BLaER1 treated with 17β-estradiol and CSF1 and Interleukin-3, amounts not matched to agents 10 nM and 100 nM (cell line): Measurements from ENCODE around the gene EDA.

Source experiments
- H3K27ac ChIP-seq, 11 experiments: shearing (Covaris generic); formaldehyde crosslinking; 2 replicates each; pipeline ENCODE4 v1.8.1; 2022
- H3K27me3 ChIP-seq, 11 experiments: shearing (Covaris generic); formaldehyde crosslinking; 2 replicates each; pipeline ENCODE4 v1.8.1; 2022
- H3K36me3 ChIP-seq, 11 experiments: shearing (Covaris generic); formaldehyde crosslinking; 2 replicates each; pipeline ENCODE4 v1.8.1; 2022
- H3K4me1 ChIP-seq, 10 experiments: shearing (Covaris generic); formaldehyde crosslinking; 2 replicates each; pipeline ENCODE4 v1.8.1; 2022
- H3K4me2 ChIP-seq, 11 experiments: shearing (Covaris generic); formaldehyde crosslinking; 2 replicates each; pipeline ENCODE4 v1.8.1; 2022
- H3K4me3 ChIP-seq, 10 experiments: shearing (Covaris generic); formaldehyde crosslinking; 2 replicates each; pipeline ENCODE4 v1.8.1; 2022
- H3K9ac ChIP-seq, 11 experiments: shearing (Covaris generic); formaldehyde crosslinking; 2 replicates each; pipeline ENCODE4 v1.8.1; 2022
- H3K9me3 ChIP-seq, 11 experiments: shearing (Covaris generic); formaldehyde crosslinking; replicated peaks in 1 of 11; 2 replicates each; pipeline ENCODE4 v1.8.1; 2022
- H4K20me1 ChIP-seq, 11 experiments: shearing (Covaris generic); formaldehyde crosslinking; 2 replicates each; pipeline ENCODE4 v1.8.1; 2022
- Cebpa-rat ChIP-seq, 11 experiments: shearing (Covaris generic); IDR thresholded peaks; 2 replicates each; pipeline ENCODE4 v1.8.1; 2022

Gene EDA

DNA sequence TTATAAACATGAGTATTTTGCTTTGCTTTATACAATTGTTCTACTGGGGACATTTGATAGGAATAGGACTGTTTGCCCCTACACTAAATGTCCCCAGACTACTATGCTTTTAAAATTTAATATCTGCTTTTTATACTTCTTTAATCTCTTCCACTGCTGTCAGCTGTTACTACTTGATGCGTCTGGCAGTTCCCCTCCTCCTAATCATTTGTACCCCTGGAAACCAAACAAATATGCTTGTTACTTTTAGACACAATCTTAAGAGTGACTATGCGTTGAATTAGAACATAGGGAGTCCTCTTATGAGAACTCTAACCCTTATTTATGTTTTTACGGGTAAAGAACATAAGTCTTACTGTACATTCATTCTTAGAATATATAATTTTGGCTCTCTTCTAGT is 145.7 kb downstream of the EDA start:
- Histone ChIP-seq H3K4me2 (no peak overlapping the region), H3K4me1 (no peaks in the 10 kb centered on the region), H3K36me3 (no peaks in the 10 kb centered on the region), H3K27me3 (peaks cover 67 to 100% (median 97%) of the 10 kb centered on the region in 11 experiments), H4K20me1 (no peaks in the 10 kb centered on the region), H3K4me3 (no peak overlapping the region), H3K9ac (no peak overlapping the region), H3K27ac (no peak overlapping the region), H3K9me3 (peaks cover 0 to 8% (median 5%) of the 10 kb centered on the region in 11 experiments; a peak in 6 of 22 replicates)
- no peak for TF ChIP-seq Cebpa-rat (IDR thresholded peaks at IDR 0.05)

DNA sequence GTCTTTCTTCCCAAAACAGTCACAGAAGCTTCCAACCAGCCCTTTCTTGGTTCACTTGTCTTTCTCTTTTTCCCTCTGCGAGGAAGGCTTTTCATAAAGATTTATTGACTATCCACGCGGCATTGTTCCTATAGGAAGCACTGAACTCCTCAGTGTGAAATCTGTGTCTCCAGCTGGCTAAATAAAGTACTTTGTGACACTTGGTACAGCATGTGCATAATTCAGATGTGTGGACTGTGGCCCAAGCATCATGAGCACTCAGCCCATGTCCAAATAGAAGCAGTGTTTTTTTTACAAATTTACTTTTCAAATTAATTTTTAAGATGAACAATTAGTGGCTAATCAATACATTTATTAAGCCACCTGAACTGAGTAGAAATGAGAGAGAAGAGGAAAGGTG is 146.4 kb downstream of the EDA start:
- TF ChIP-seq Cebpa-rat (IDR thresholded peaks at IDR 0.05) = no peak
- H3K4me1 ChIP-seq = no peaks in the 10 kb centered on the region

DNA sequence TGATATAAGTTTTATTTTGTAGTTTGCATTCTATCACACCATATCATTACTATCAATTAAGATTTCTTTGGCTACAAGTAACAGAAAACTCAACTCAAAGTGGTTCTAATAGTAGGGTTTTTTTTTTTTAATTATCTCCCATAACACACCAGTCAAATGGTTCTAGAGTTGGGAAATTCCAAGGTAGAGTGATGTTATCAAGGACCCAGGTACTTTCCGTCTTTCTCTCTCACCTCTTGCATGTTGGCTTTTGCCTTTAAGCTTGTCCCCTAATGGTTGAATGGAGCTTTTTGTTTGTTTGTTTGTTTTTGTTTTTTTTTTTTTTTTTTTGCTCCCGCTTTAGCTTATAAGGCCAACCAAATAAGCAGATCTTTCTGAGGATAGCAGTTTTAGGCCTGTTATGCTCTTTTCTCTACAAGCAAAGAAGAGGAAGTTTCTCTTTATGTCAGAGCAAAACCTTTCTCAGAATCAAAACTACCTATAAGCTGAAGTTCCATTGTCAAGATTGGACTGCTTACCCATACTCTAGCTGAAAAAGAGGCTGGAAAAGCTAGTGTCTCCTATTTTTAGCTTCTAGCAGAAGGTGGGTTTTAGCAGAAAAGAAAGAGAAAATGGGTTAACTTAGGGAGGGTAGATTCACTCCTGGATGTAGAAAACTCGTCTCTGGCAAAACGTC is 177.5 kb downstream of the EDA start:
- H3K4me1 ChIP-seq = no peaks in the 10 kb centered on the region
- peaks cover 5 to 29% (median 13%) of the 10 kb centered on the region in 11 experiments; a peak in 13 of 22 replicates for H3K9me3 ChIP-seq

More for the DNA sequence above, 146.4 kb downstream of the EDA start:
- H3K9me3 ChIP-seq = peaks cover 0 to 12% (median 7%) of the 10 kb centered on the region in 11 experiments; a peak in 6 of 22 replicates
- H3K27me3 ChIP-seq = peaks cover 63 to 100% (median 92%) of the 10 kb centered on the region in 11 experiments
- H3K9ac ChIP-seq = no peak overlapping the region
- no peaks in the 10 kb centered on the region for H4K20me1 ChIP-seq
- no peak overlapping the region for H3K4me2 ChIP-seq
- no peaks in the 10 kb centered on the region for H3K36me3 ChIP-seq
- H3K27ac ChIP-seq = no peak overlapping the region
- H3K4me3 ChIP-seq = no peak overlapping the region

DNA sequence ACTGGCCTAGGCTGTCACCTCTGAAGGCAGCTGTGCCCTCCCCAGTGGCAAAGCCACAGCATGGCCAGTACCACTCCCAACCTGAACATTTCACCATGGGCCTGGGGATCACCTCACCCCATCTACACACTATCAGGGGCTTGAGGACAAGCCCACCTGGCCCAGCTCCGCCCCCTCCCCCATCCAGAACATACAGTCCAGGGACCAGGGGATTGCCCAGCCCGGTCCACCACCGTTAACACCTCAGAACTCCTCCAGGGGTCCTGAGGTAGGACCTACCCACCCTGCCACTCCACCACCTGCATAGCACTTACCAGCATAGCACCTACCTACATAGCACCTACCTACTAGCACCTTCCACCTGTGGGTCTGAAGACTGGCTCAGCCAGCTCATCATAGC is 179.8 kb downstream of the EDA start:
- no peak for TF ChIP-seq Cebpa-rat (IDR thresholded peaks at IDR 0.05)

More for the DNA sequence above, 177.5 kb downstream of the EDA start:
- H3K9ac ChIP-seq = no peak overlapping the region
- H3K27ac ChIP-seq = no peak overlapping the region
- no peak overlapping the region for H3K4me2 ChIP-seq
- H3K27me3 ChIP-seq = peaks cover 69 to 94% (median 90%) of the 10 kb centered on the region in 11 experiments
- H4K20me1 ChIP-seq = no peaks in the 10 kb centered on the region
- H3K36me3 ChIP-seq = no peaks in the 10 kb centered on the region
- no peak for TF ChIP-seq Cebpa-rat (IDR thresholded peaks at IDR 0.05)
- H3K4me3 ChIP-seq = no peak overlapping the region

DNA sequence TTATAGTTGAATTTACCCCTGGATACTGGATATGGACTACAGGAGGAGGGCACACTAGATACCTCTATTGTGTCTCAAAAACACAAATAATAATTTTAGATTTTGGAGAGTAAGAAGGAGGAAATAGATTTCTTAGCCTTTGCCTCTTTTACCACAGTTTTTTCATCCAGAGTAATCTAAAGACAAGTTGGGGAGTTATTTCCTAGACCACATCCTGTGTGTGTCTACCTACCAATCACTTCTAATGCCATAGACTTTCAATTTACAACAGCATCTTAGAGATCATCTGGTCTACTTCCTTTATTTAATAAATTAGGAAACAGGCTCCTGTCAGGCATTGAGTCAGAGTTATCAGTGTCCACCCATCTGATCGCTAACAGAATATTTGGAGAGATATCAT is 191.5 kb downstream of the EDA start:
- Histone ChIP-seq H3K9ac (no peak overlapping the region), H3K36me3 (no peaks in the 10 kb centered on the region), H3K27me3 (peaks cover 43 to 97% (median 82%) of the 10 kb centered on the region in 11 experiments), H4K20me1 (no peaks in the 10 kb centered on the region), H3K4me3 (no peak overlapping the region), H3K4me1 (peaks cover 0 to 7% (median 0%) of the 10 kb centered on the region in 10 experiments; a peak in 2 of 20 replicates), H3K27ac (no peak overlapping the region), H3K9me3 (peaks cover 0 to 32% (median 0%) of the 10 kb centered on the region in 11 experiments; a peak in 8 of 22 replicates), H3K4me2 (peak overlapping the region in 3 of 11 experiments; percentile 9 to 33 (median 11); a peak in 1 of 22 replicates)
- no peak for TF ChIP-seq Cebpa-rat (IDR thresholded peaks at IDR 0.05)

More for the DNA sequence above, 179.8 kb downstream of the EDA start:
- Histone ChIP-seq H3K9me3 (peaks cover 5 to 39% (median 13%) of the 10 kb centered on the region in 11 experiments; a peak in 13 of 22 replicates), H3K27me3 (peaks cover 68 to 100% (median 96%) of the 10 kb centered on the region in 11 experiments), H3K4me2 (no peak overlapping the region), H3K4me3 (no peak overlapping the region), H3K9ac (no peak overlapping the region), H4K20me1 (no peaks in the 10 kb centered on the region), H3K27ac (no peak overlapping the region), H3K36me3 (no peaks in the 10 kb centered on the region), H3K4me1 (no peaks in the 10 kb centered on the region)

DNA sequence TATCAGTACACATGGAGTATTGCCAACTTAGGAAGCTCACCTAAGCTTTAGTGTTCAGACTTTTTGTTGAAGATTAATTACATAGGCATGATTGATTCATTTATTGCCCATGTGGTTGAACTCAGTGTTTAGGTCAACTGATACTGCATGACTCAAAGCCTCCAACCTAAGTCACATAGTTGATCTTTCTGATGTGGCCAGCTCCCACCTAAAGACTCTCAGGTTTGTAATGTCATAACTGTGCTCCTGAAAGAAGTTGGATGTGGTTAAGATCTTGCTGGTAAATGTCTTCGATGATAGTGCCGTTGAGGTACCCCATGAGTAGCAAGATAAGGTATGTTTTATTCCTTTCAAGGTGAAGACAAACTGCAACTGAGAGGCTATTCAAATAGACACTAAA is 192.5 kb downstream of the EDA start:
- H3K27ac ChIP-seq = no peak overlapping the region
- peaks cover 0 to 32% (median 0%) of the 10 kb centered on the region in 11 experiments; a peak in 8 of 22 replicates for H3K9me3 ChIP-seq
- H3K4me3 ChIP-seq = no peak overlapping the region
- H3K9ac ChIP-seq = no peak overlapping the region
- no peaks in the 10 kb centered on the region for H3K36me3 ChIP-seq
- H4K20me1 ChIP-seq = no peaks in the 10 kb centered on the region
- no peak overlapping the region for H3K4me2 ChIP-seq
- H3K27me3 ChIP-seq = peaks cover 43 to 97% (median 82%) of the 10 kb centered on the region in 11 experiments
- TF ChIP-seq Cebpa-rat (IDR thresholded peaks at IDR 0.05) = no peak
- H3K4me1 ChIP-seq = peaks cover 0 to 7% (median 0%) of the 10 kb centered on the region in 10 experiments; a peak in 2 of 20 replicates

DNA sequence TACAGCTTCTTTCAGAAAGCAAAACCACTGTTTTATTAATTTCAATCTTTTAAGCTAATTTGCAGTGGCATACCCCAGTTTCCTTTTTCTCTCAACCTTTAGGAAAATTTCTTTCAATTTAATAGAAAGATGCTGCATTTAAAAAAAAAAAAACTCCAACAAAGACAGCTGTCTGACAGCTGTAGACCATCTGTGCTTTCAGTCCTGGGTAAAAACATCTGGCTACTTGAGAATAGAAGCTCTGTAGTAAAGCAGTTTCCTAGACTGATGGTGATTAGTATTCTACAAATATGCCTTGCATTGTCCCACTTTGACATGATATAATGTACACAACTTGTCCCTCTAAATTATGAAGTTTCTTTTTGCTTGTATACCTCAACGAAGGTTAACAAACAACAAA is 197.8 kb downstream of the EDA start:
- Histone ChIP-seq H3K4me3 (no peak overlapping the region), H3K4me2 (no peak overlapping the region), H3K9me3 (peaks cover 0 to 34% (median 9%) of the 10 kb centered on the region in 11 experiments; a peak in 10 of 22 replicates), H3K36me3 (no peaks in the 10 kb centered on the region), H3K4me1 (no peaks in the 10 kb centered on the region), H3K9ac (no peak overlapping the region), H4K20me1 (no peaks in the 10 kb centered on the region), H3K27me3 (peaks cover 57 to 99% (median 89%) of the 10 kb centered on the region in 11 experiments), H3K27ac (no peak overlapping the region)
- no peak for TF ChIP-seq Cebpa-rat (IDR thresholded peaks at IDR 0.05)

DNA sequence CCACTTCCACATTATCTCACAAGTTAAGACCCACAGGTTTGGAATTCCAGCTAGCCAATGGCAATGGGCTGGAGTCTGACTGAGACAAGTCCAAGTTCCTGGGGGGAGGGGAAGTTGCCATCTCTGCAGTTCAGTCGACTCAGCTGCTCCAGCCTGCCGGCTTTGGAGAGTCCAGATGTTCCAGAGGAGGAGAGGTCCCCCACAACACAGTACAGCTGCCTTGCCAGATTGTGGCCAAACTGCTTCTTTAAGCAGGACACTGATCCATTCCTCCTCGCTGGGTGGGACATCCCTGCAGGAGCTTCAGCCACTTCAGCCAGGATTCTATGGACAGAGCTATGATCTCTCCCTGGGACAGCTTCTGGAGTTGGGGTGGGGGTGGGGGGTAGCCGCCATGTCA is 199.2 kb downstream of the EDA start:
- Histone ChIP-seq H3K36me3 (no peaks in the 10 kb centered on the region), H3K27ac (no peak overlapping the region), H3K4me2 (no peak overlapping the region), H3K4me3 (no peak overlapping the region), H3K9me3 (peaks cover 0 to 20% (median 3%) of the 10 kb centered on the region in 11 experiments; a peak in 5 of 22 replicates), H4K20me1 (no peaks in the 10 kb centered on the region), H3K4me1 (no peaks in the 10 kb centered on the region), H3K27me3 (peaks cover 63 to 100% (median 92%) of the 10 kb centered on the region in 11 experiments), H3K9ac (no peak overlapping the region)
- no peak for TF ChIP-seq Cebpa-rat (IDR thresholded peaks at IDR 0.05)

DNA sequence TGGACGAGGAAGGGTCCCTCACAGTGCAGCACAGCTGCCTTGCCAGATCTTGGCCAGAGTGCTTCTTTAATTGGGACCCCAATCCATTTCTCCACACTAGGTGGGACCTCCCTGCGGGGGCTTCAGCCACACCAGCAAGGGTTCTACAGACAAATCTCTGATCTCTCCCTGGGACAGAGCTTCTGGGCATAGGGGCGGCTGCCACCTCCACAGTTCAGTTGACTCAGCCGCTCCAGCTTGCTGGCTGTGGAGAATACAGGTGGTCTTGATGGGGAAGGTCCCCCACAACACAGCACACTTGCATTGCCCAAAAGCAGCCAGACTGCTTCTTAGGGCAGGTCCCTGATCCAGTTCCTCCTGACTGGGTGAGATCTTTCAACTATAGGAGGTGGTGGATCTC is 199.6 kb downstream of the EDA start:
- TF ChIP-seq Cebpa-rat (IDR thresholded peaks at IDR 0.05) = no peak

More for the DNA sequence above, 199.6 kb downstream of the EDA start:
- no peaks in the 10 kb centered on the region for H4K20me1 ChIP-seq
- no peaks in the 10 kb centered on the region for H3K36me3 ChIP-seq
- H3K27ac ChIP-seq = no peak overlapping the region
- no peak overlapping the region for H3K4me2 ChIP-seq
- peaks cover 0 to 15% (median 3%) of the 10 kb centered on the region in 11 experiments; a peak in 4 of 22 replicates for H3K9me3 ChIP-seq
- H3K4me3 ChIP-seq = no peak overlapping the region
- no peak overlapping the region for H3K9ac ChIP-seq
- no peaks in the 10 kb centered on the region for H3K4me1 ChIP-seq
- peaks cover 63 to 100% (median 95%) of the 10 kb centered on the region in 11 experiments for H3K27me3 ChIP-seq
